A673 (cell line): ENCODE results near the gene SAP30BP. TPM values are rescaled to one million over a fixed set of nuclear protein-coding genes. Genes with fewer than 3 reads are reported as not detected.
"Not testable (repeated sequence)": the region's sequence is repeated elsewhere in the genome, so short reads cannot be mapped to it uniquely, and the experiment has no call there.

Experiments used
- BruUV-seq: library from RNA; stranded (reverse); fragments of 400-500 nt; replicated peaks from 2 replicates; lab custom pipeline; 2021; lab: Mats Ljungman, UMichigan
- CTCF ChIA-PET: fragments of 300-600 bp; sonication (Branson Sonifier 250); formaldehyde crosslinking; loops from one replicate; lab custom pipeline; 2022; ENCODE audit warnings: antibody characterized with exemption; lab: Charles Lee
- POLR2A ChIA-PET: fragments of 300-600 bp; sonication (Branson Sonifier 250); formaldehyde crosslinking; loops from one replicate; lab custom pipeline; 2022; ENCODE audit warnings: antibody characterized with exemption; ENCODE audit not compliant: low non-redundant PET; lab: Charles Lee
- DNase-seq: peaks from one replicate; pipeline ENCODE4 v3.0.0-alpha.2; 2015; ENCODE audit warnings: low spot score
- H3K27ac ChIP-seq: fragments of 200-600 bp; sonication (generic); 2 replicates; pipeline ENCODE4 v1.5.1; 2016; ENCODE audit warnings: mixed run types, low read depth, mild to moderate bottlenecking, mixed read lengths, antibody characterized with exemption, low read length; ENCODE audit not compliant: poor library complexity, severe bottlenecking
- H3K27me3 ChIP-seq: fragments of 200-600 bp; sonication (generic); replicated peaks from 2 replicates; pipeline ENCODE4 v1.6.1; 2017; ENCODE audit warnings: mixed run types, low read depth, mild to moderate bottlenecking, mixed read lengths, antibody characterized with exemption, low read length; ENCODE audit not compliant: insufficient read depth, poor library complexity
- H3K36me3 ChIP-seq: fragments of 200-600 bp; sonication (generic); 2 replicates; pipeline ENCODE4 v1.6.1; 2016; ENCODE audit warnings: mixed run types, mild to moderate bottlenecking, mixed read lengths, antibody characterized with exemption, low read length; ENCODE audit not compliant: insufficient read depth, poor library complexity, severe bottlenecking
- H3K4me1 ChIP-seq: fragments of 200-600 bp; sonication (generic); 2 replicates; pipeline ENCODE4 v1.6.1; 2017; ENCODE audit warnings: mixed run types, mild to moderate bottlenecking, mixed read lengths, antibody characterized with exemption, low read length; ENCODE audit not compliant: insufficient read depth, poor library complexity, severe bottlenecking
- H3K4me3 ChIP-seq: fragments of 200-600 bp; sonication (generic); 2 replicates; pipeline ENCODE4 v1.5.1; 2016; ENCODE audit warnings: low read depth, mixed run types, mild to moderate bottlenecking, mixed read lengths, low read length; ENCODE audit not compliant: poor library complexity, severe bottlenecking
- H3K9me3 ChIP-seq: fragments of 200-600 bp; sonication (generic); 2 replicates; pipeline ENCODE4 v1.6.1; 2016; ENCODE audit warnings: mixed run types, low read depth, mild to moderate bottlenecking, mixed read lengths, antibody characterized with exemption, low read length; ENCODE audit not compliant: poor library complexity, severe bottlenecking
- CTCF ChIP-seq: fragments of 300-800, 200-600 bp; sonication (generic); conservative IDR thresholded peaks from 2 replicates; pipeline ENCODE4 v1.5.1; 2017; ENCODE audit warnings: low read depth, mild to moderate bottlenecking, antibody characterized with exemption, low read length, moderate library complexity, mixed read lengths
- EZH2 ChIP-seq: fragments of 200-600 bp; sonication (generic); IDR thresholded peaks from 2 replicates; pipeline ENCODE4 v1.6.1; 2017; ENCODE audit warnings: borderline replicate concordance, low read depth, mild to moderate bottlenecking, mixed read lengths, antibody characterized with exemption, low read length; ENCODE audit not compliant: poor library complexity, severe bottlenecking
- intact Hi-C: fragments of 100-400 bp; cut with micrococcal nuclease; formaldehyde crosslinking; loops from one replicate; pipeline ENCODE4 v1.10.0; 2022; ENCODE audit not compliant: unreplicated experiment
- total RNA-seq: library from RNA; stranded (reverse); gene quantifications from 2 replicates; pipeline ENCODE4 v1.2.3, GENCODE V29; 2021

SAP30BP gene
- total RNA-seq, 1 experiment from 2014 or later = 98.1 TPM

GRCh38 chr17:75637551-75637950 lies 29.6 kb upstream of the SAP30BP start:
- intact Hi-C loops = no loop called here
- ChIA-PET POLR2A (no interaction called here), CTCF (no interaction called here)
- no peak for TF ChIP-seq EZH2
- TF ChIP-seq CTCF = no peak
- Histone ChIP-seq H3K27me3 (no peaks in the 10 kb centered on the region), H3K36me3 (no peaks in the 10 kb centered on the region), H3K27ac (no peak overlapping the region), H3K4me3 (no peak overlapping the region), H3K4me1 (peaks cover 14% of the 10 kb centered on the region), H3K9me3 (no peaks in the 10 kb centered on the region)
- BruUV-seq = no TSS peak
- no peak for DNase-seq

- H3K9me3 ChIP-seq, POLR2A ChIA-PET, DNase-seq, CTCF ChIA-PET, H3K27ac ChIP-seq, H3K36me3 ChIP-seq, intact Hi-C loops, H3K27me3 ChIP-seq, H3K4me3 ChIP-seq, BruUV-seq: not testable (repeated sequence)
- H3K4me1 ChIP-seq = peaks cover 12% of the 10 kb centered on the region
These were observed 29.1 kb upstream of the SAP30BP start for GRCh38 chr17:75638039-75638438.

- no peaks in the 10 kb centered on the region for H3K9me3 ChIP-seq
- no peak for DNase-seq
- intact Hi-C loops = no loop called here
- H3K27me3 ChIP-seq = no peaks in the 10 kb centered on the region
- H3K27ac ChIP-seq = no peak overlapping the region
- POLR2A ChIA-PET = no interaction called here
- BruUV-seq = no TSS peak
- CTCF ChIA-PET = no interaction called here
- no peaks in the 10 kb centered on the region for H3K36me3 ChIP-seq
- H3K4me1 ChIP-seq = peaks cover 4% of the 10 kb centered on the region
- TF ChIP-seq CTCF = no peak
- no peak for TF ChIP-seq EZH2
- H3K4me3 ChIP-seq = no peak overlapping the region
These were observed 28.2 kb upstream of the SAP30BP start for GRCh38 chr17:75638893-75639292.

GRCh38 chr17:75639327-75639726 lies 27.8 kb upstream of the SAP30BP start:
- no peak overlapping the region for H3K27ac ChIP-seq
- TF ChIP-seq EZH2 = no peak
- TF ChIP-seq CTCF = no peak
- H3K9me3 ChIP-seq = no peaks in the 10 kb centered on the region
- DNase-seq = no peak
- H3K27me3 ChIP-seq = no peaks in the 10 kb centered on the region
- ChIA-PET CTCF (no interaction called here), POLR2A (no interaction called here)
- peaks cover under 1% of the 10 kb centered on the region for H3K4me1 ChIP-seq
- H3K36me3 ChIP-seq = no peaks in the 10 kb centered on the region
- H3K4me3 ChIP-seq = no peak overlapping the region
- no TSS peak for BruUV-seq
- intact Hi-C loops = no loop called here
